ENCODE data around the gene PHIP. TPM values are rescaled to one million over a fixed set of nuclear protein-coding genes. Genes with fewer than 3 reads are reported as not detected.
A peak's percentile ranks its signal among the peaks of the same experiment; 100 is the strongest.

PHIP gene
- total RNA-seq (10 to 100 TPM; 31.6 to 41.7 (median 37.1) TPM), polyA plus RNA-seq (1 to 10 TPM; 2.5 to 7.3 (median 3.0) TPM)

DNA sequence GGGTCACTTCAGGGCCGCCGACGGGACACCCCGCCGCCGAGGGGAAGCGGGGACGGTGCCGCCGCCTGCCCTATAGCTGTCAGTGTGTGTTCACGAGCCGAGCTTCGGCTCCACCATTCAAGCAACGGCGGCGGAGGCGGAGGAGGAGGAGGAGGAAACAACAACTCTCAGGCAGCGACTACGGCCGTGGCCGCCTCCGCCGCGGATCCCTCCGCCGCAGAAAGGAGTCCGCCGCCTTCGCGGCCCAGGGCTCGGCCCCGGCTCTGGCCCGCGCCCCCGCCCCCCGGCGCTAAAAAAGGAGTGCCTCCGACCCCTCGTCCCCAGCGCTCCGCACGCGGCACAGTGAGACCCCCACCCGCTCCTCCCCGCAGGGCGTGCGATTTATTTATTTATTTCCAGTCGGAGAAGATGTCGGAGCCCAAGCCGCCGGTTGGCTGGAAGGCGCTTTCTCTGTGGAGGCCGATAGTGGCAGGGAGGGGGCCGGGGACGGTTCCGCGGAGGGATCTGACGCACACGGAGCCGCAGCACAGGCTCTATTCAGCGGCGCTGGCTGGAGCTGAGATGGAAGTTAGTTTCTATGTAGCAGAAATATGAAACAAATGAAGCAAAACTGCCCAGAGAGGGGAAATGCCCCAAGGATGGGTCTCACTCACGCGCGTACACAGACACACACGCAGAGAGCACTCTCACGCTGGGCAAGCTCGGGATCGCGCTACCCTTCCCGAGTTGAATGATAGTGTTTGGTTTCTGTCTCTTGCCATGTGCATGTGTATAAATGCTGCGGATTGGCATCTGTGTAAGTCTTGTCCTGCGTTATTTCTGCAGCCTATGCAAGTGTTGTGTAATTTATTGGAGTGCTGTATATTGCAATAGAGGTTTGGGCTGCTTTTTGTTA, at the start of gene PHIP:
PHIP (minus strand) TSS at position 180 of the 895 bp plus-strand sequence. CDS start 186 bp downstream, outside the sequence.
- Histone ChIP-seq H3K9me3 (no peaks in the 10 kb centered on the region), H3K27me3 (no peaks in the 10 kb centered on the region), H3K4me1 (peaks cover 0 to 45% (median 38%) of the 10 kb centered on the region in 4 donors), H3K27ac (peak within 1 kb of the TSS; percentile 99), H3K36me3 (no peaks in the 10 kb centered on the region), H3K4me3 (peak within 1 kb of the TSS; percentile 89 to 98 (median 96))
- DNase-seq, result peak; percentile 98
- peak; percentile 45 to 56 for TF ChIP-seq POLR2A (IDR thresholded peaks at IDR 0.05)
- TF ChIP-seq EP300 (IDR thresholded peaks at IDR 0.05), result no peak
- TF ChIP-seq POLR2AphosphoS5 (IDR thresholded peaks at IDR 0.05), result peak; percentile 69 to 89 (median 81)
- WGBS, 2 donors, result 0% methylated on average over 73 of the region's 73 CpGs
- intact Hi-C loops (cut with DNase I), result loop anchor here (1.0 to 10.0 kb wide), 4 partner anchors 156 to 596 kb away; partner anchors contain the start of genes HMGN3, LCA5 and SH3BGRL2

DNA sequence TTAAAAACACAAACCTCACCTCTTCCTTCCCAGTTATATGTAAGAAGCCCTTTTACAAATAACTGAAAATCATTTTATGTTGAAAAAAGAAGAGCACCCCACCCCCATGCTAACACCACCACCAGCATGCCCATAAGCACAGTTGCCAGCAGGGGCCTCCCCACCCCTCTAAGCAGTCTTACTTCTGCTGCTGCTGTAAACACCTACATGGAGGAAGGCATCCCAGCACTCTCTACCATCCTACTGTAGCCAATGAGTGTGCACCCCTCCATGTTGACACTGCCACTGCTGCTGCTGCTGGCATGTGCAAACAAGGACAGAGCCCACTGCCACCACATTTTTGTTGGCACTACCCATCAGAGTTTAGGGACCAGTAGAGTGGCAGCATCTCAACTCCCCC, 49.6 kb upstream of the PHIP start:
- Histone ChIP-seq H3K36me3 (no peaks in the 10 kb centered on the region), H3K9me3 (no peaks in the 10 kb centered on the region), H3K4me1 (no peaks in the 10 kb centered on the region), H3K27ac (no peak overlapping the region), H3K4me3 (no peak overlapping the region), H3K27me3 (no peaks in the 10 kb centered on the region)
- no peak for DNase-seq
- intact Hi-C loops (cut with DNase I), result no loop called here
- TF ChIP-seq POLR2AphosphoS5 (IDR thresholded peaks at IDR 0.05) (no peak), EP300 (IDR thresholded peaks at IDR 0.05) (no peak), POLR2A (IDR thresholded peaks at IDR 0.05) (no peak)
- TF ChIP-seq, protein P1, sequence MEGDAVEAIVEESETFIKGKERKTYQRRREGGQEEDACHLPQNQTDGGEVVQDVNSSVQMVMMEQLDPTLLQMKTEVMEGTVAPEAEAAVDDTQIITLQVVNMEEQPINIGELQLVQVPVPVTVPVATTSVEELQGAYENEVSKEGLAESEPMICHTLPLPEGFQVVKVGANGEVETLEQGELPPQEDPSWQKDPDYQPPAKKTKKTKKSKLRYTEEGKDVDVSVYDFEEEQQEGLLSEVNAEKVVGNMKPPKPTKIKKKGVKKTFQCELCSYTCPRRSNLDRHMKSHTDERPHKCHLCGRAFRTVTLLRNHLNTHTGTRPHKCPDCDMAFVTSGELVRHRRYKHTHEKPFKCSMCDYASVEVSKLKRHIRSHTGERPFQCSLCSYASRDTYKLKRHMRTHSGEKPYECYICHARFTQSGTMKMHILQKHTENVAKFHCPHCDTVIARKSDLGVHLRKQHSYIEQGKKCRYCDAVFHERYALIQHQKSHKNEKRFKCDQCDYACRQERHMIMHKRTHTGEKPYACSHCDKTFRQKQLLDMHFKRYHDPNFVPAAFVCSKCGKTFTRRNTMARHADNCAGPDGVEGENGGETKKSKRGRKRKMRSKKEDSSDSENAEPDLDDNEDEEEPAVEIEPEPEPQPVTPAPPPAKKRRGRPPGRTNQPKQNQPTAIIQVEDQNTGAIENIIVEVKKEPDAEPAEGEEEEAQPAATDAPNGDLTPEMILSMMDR (IDR thresholded peaks at IDR 0.05), result no peak

DNA sequence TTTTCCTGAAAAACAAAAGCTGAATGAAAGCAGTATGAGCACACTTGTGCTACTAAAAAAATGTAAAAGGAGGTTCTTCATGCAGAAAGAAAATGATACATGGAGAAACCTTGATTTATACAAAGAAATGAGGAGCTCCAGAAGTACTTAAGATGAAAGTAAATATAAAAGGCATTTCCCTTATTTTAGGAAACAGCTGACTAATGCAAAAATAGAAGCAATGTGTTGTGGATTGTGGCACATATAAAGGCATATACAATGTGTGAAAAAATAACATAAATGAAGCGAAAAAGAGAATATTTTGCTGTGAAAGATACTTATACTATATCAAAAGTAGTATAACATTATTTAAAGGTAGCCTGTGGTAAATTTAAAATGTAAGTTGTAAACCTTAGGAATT, 41.2 kb upstream of the PHIP start:
- H3K27me3 ChIP-seq, result no peaks in the 10 kb centered on the region
- WGBS, 2 donors, result 84 to 86% methylated on average over 1 of the region's 1 CpG
- intact Hi-C loops (cut with DNase I), result no loop called here
- TF ChIP-seq, protein P1 (IDR thresholded peaks at IDR 0.05), result no peak
- TF ChIP-seq POLR2AphosphoS5 (IDR thresholded peaks at IDR 0.05) (no peak), POLR2A (IDR thresholded peaks at IDR 0.05) (no peak), EP300 (IDR thresholded peaks at IDR 0.05) (no peak)
- no peaks in the 10 kb centered on the region for H3K36me3 ChIP-seq
- H3K4me3 ChIP-seq, result no peak overlapping the region
- no peak overlapping the region for H3K27ac ChIP-seq
- no peaks in the 10 kb centered on the region for H3K4me1 ChIP-seq
- H3K9me3 ChIP-seq, result no peaks in the 10 kb centered on the region
- no peak for DNase-seq

DNA sequence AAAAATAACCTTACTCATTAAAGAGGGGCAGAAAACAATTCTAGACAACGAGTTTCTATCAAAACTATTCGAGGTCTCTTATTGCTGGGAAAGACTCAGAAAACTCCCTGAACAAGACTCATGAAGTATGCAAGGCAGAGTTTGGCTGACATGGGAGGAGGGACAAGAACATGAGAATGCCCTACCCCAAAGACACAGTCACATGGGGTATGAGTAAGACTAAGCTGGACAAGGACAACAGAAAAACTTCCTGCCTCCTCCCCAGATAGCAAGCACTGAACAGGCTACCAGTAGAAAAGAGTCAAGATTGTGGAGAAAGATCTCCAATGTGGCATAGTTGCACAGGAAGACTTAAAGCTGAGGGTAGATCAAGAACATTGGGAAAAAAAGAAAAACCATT, 39.7 kb upstream of the PHIP start:
- no peak for TF ChIP-seq EP300 (IDR thresholded peaks at IDR 0.05)
- TF ChIP-seq POLR2A (IDR thresholded peaks at IDR 0.05), result no peak
- TF ChIP-seq, protein P1 (IDR thresholded peaks at IDR 0.05), result no peak
- no peak for TF ChIP-seq POLR2AphosphoS5 (IDR thresholded peaks at IDR 0.05)
- no peak overlapping the region for H3K4me3 ChIP-seq
- H3K27me3 ChIP-seq, result no peaks in the 10 kb centered on the region
- intact Hi-C loops (cut with DNase I), result no loop called here
- WGBS, 2 donors, result 79 to 91% methylated on average over 2 of the region's 2 CpGs
- H3K4me1 ChIP-seq, result no peaks in the 10 kb centered on the region
- no peak for DNase-seq
- H3K27ac ChIP-seq, result no peak overlapping the region
- no peaks in the 10 kb centered on the region for H3K36me3 ChIP-seq
- H3K9me3 ChIP-seq, result no peaks in the 10 kb centered on the region

DNA sequence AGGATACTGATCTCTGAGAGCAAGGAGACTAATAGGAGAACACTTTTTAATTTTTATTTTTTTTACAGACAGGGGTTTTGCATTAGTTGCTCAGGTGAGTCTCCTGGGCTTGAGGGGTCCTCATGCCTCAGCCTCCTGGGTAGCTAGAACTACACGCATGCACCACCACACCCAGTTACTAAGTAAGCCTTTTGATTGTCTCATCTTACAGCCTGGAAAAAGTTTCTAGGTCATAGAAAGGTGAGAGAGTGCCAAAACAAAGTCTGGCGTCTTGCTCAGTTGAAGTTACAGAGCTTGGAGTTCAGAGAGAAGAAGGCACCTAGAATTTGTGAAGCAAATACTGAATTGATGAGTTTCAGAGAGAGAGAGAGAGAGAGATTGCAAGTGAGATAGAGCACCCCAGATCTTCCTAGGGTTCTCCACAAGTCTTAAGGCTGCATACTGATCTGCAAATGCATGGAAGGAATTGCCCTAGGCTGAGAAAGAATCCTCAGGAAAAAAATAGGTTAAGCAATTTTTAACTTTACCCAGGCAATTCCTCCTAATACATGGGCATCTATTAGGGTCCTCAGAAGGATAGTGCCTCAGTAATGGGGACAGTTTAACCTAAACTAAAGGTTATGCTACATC, 37.6 kb upstream of the PHIP start:
- no peak for DNase-seq
- Histone ChIP-seq H3K36me3 (no peaks in the 10 kb centered on the region), H3K4me1 (no peaks in the 10 kb centered on the region), H3K9me3 (no peaks in the 10 kb centered on the region), H3K27me3 (no peaks in the 10 kb centered on the region), H3K4me3 (no peak overlapping the region), H3K27ac (no peak overlapping the region)
- WGBS, 2 donors, result 49 to 72% methylated on average over 2 of the region's 2 CpGs
- no peak for TF ChIP-seq POLR2A (IDR thresholded peaks at IDR 0.05)
- no peak for TF ChIP-seq EP300 (IDR thresholded peaks at IDR 0.05)
- TF ChIP-seq, protein P1 (IDR thresholded peaks at IDR 0.05), result no peak
- no peak for TF ChIP-seq POLR2AphosphoS5 (IDR thresholded peaks at IDR 0.05)
- intact Hi-C loops (cut with DNase I), result no loop called here
